ENCODE data around the gene TADA2B. TPM values are rescaled to one million over a fixed set of nuclear protein-coding genes. Genes with fewer than 3 reads are reported as not detected.

The TADA2B gene
- total and polyA plus RNA-seq, 9 of the 15 experiments (the other 6 are each of a cell fraction or from before 2014, with no cell fraction given) = 0.55 to 12.2 (median 7.5) TPM

DNA sequence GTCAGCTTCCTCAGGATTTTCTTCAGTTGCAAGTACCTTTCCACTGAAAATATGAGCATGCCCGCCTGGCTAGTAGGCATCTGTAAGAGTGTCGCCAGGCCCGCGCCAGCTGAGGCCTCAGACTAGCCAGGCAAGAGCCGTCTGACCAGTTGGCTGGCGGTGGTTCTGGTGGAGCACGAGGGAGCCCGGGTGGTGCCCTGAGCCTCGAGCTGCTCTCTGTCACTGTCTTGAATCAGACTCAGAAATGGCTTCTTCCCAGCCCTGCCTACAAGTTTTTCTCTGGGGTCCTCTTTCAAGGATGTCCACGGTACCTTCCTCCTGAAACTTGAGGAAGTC is 12.8 kb downstream of the TADA2B start (continued):
- TF ChIP-seq, protein P1, sequence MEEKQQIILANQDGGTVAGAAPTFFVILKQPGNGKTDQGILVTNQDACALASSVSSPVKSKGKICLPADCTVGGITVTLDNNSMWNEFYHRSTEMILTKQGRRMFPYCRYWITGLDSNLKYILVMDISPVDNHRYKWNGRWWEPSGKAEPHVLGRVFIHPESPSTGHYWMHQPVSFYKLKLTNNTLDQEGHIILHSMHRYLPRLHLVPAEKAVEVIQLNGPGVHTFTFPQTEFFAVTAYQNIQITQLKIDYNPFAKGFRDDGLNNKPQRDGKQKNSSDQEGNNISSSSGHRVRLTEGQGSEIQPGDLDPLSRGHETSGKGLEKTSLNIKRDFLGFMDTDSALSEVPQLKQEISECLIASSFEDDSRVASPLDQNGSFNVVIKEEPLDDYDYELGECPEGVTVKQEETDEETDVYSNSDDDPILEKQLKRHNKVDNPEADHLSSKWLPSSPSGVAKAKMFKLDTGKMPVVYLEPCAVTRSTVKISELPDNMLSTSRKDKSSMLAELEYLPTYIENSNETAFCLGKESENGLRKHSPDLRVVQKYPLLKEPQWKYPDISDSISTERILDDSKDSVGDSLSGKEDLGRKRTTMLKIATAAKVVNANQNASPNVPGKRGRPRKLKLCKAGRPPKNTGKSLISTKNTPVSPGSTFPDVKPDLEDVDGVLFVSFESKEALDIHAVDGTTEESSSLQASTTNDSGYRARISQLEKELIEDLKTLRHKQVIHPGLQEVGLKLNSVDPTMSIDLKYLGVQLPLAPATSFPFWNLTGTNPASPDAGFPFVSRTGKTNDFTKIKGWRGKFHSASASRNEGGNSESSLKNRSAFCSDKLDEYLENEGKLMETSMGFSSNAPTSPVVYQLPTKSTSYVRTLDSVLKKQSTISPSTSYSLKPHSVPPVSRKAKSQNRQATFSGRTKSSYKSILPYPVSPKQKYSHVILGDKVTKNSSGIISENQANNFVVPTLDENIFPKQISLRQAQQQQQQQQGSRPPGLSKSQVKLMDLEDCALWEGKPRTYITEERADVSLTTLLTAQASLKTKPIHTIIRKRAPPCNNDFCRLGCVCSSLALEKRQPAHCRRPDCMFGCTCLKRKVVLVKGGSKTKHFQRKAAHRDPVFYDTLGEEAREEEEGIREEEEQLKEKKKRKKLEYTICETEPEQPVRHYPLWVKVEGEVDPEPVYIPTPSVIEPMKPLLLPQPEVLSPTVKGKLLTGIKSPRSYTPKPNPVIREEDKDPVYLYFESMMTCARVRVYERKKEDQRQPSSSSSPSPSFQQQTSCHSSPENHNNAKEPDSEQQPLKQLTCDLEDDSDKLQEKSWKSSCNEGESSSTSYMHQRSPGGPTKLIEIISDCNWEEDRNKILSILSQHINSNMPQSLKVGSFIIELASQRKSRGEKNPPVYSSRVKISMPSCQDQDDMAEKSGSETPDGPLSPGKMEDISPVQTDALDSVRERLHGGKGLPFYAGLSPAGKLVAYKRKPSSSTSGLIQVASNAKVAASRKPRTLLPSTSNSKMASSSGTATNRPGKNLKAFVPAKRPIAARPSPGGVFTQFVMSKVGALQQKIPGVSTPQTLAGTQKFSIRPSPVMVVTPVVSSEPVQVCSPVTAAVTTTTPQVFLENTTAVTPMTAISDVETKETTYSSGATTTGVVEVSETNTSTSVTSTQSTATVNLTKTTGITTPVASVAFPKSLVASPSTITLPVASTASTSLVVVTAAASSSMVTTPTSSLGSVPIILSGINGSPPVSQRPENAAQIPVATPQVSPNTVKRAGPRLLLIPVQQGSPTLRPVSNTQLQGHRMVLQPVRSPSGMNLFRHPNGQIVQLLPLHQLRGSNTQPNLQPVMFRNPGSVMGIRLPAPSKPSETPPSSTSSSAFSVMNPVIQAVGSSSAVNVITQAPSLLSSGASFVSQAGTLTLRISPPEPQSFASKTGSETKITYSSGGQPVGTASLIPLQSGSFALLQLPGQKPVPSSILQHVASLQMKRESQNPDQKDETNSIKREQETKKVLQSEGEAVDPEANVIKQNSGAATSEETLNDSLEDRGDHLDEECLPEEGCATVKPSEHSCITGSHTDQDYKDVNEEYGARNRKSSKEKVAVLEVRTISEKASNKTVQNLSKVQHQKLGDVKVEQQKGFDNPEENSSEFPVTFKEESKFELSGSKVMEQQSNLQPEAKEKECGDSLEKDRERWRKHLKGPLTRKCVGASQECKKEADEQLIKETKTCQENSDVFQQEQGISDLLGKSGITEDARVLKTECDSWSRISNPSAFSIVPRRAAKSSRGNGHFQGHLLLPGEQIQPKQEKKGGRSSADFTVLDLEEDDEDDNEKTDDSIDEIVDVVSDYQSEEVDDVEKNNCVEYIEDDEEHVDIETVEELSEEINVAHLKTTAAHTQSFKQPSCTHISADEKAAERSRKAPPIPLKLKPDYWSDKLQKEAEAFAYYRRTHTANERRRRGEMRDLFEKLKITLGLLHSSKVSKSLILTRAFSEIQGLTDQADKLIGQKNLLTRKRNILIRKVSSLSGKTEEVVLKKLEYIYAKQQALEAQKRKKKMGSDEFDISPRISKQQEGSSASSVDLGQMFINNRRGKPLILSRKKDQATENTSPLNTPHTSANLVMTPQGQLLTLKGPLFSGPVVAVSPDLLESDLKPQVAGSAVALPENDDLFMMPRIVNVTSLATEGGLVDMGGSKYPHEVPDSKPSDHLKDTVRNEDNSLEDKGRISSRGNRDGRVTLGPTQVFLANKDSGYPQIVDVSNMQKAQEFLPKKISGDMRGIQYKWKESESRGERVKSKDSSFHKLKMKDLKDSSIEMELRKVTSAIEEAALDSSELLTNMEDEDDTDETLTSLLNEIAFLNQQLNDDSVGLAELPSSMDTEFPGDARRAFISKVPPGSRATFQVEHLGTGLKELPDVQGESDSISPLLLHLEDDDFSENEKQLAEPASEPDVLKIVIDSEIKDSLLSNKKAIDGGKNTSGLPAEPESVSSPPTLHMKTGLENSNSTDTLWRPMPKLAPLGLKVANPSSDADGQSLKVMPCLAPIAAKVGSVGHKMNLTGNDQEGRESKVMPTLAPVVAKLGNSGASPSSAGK (IDR thresholded peaks at IDR 0.05) = no peak
- TF ChIP-seq, protein P2, sequence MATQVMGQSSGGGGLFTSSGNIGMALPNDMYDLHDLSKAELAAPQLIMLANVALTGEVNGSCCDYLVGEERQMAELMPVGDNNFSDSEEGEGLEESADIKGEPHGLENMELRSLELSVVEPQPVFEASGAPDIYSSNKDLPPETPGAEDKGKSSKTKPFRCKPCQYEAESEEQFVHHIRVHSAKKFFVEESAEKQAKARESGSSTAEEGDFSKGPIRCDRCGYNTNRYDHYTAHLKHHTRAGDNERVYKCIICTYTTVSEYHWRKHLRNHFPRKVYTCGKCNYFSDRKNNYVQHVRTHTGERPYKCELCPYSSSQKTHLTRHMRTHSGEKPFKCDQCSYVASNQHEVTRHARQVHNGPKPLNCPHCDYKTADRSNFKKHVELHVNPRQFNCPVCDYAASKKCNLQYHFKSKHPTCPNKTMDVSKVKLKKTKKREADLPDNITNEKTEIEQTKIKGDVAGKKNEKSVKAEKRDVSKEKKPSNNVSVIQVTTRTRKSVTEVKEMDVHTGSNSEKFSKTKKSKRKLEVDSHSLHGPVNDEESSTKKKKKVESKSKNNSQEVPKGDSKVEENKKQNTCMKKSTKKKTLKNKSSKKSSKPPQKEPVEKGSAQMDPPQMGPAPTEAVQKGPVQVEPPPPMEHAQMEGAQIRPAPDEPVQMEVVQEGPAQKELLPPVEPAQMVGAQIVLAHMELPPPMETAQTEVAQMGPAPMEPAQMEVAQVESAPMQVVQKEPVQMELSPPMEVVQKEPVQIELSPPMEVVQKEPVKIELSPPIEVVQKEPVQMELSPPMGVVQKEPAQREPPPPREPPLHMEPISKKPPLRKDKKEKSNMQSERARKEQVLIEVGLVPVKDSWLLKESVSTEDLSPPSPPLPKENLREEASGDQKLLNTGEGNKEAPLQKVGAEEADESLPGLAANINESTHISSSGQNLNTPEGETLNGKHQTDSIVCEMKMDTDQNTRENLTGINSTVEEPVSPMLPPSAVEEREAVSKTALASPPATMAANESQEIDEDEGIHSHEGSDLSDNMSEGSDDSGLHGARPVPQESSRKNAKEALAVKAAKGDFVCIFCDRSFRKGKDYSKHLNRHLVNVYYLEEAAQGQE (IDR thresholded peaks at IDR 0.05; ENCODE audit: borderline replicate concordance) = no peak
- TF ChIP-seq, protein P2 (CRISPR knock-in tag; IDR thresholded peaks at IDR 0.05; ENCODE audit: low read depth) = no peak
- no peak for TF ChIP-seq EHMT2 (IDR thresholded peaks at IDR 0.05)
- TF ChIP-seq, protein P3, sequence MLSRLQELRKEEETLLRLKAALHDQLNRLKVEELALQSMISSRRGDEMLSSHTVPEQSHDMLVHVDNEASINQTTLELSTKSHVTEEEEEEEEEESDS (CRISPR knock-in tag; IDR thresholded peaks at IDR 0.05) = no peak
- TF ChIP-seq BCOR (IDR thresholded peaks at IDR 0.05) = no peak
- no peak for TF ChIP-seq KLF6 (CRISPR knock-in tag; IDR thresholded peaks at IDR 0.05; ENCODE audit: borderline replicate concordance)

Measured in K562 (cell line).